Stimulated activated CD4-positive, alpha-beta T cell treated with anti-CD3 and anti-CD28 coated beads, Interleukin-1b, Interleukin-23, amount 100 ng/mL, for 1 hour (primary cell): ENCODE data around the gene RAB10.
"Not testable (repeated sequence)": the region's sequence is repeated elsewhere in the genome, so short reads cannot be mapped to it uniquely, and the experiment has no call there.

Source experiments
- DNase-seq, 2 donors: peaks; one replicate each; pipeline ENCODE4 v3.0.0-alpha.2; 2020; ENCODE audit warnings: low read depth in 2 of 2

The RAB10 gene

DNA sequence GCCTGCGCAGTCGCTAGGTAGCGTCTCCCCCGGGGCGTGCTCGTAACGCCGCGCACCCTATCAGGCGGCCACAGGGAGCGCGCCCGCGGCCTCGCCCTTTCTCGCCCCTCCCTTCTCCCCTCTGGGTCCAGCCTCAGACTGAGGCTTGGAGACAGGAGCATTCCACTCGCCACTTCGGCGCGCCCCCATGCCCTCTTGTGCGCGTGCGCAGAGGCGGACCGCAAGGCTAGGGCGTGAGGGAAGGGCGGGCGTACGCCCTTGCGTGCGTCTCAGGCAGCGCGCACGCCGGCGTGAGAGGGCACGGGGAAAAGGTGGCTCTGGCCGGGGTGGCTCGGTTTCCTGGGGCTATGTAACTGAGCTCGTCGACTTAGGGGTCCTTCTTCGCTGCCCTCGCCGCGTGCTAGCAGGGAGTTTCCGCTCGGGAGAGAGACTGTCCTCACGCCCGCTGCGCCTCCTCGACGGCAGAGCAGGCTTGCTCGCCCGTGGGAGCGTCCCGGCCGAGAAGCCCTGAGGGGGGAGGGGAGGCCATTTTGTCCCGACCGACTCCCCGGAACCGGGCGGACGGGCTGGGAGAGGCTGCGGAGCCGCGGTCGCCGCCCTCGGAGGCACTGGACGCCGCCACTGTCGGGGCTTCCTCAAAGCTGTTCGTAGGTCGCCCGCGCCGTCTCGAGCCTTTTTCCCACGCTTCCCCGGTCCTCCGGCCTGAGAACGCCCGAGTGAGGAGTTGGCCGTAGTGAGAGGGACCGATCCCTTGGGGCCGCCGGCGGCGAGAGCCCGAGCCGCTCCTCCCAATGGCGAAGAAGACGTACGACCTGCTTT is at the start of gene RAB10:
RAB10 (plus strand) TSS at position 267 of the 819 bp plus-strand sequence; CDS start at position 792, 525 bp downstream.
- peak; percentile 94 to 98 for DNase-seq

DNA sequence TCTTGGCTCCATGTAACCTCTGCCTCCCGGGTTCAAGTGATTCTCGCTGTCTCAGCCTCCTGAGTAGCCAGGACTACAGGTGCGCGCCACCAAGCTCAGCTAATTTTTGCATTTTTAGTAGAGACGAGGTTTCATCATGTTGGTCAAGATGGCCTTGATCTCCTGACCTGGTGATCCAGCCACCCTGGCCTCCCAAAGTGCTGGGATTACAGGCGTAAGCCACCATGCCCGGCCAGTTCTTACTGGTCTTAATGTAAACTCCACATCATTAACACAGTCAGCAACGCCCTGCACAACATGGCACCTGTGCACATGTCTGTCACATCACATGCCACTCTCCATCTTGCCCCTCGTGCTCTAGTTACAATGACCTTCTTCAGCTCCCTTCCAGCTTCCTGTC is 45.8 kb upstream of the RAB10 start:
- no peak for DNase-seq

DNA sequence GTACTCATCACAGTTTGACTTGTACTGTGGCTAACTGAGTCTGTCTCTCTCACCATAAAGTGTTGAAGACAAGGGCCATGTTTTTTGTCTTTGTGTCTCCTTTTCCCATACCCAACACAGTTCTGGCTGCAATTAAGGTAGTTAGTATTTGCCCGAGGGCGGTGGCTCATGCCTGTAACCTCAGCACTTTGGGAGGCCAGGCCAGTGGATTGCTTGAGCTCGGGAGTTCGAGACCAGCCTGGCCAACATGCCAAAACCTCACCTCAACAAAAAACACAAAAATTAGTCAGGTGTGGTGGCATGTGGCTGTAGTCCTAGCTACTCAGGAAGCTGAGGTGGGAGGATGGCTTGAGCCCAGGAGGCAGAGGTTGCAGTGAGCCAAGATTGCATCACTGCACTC is 44.7 kb upstream of the RAB10 start:
- DNase-seq: no peak

DNA sequence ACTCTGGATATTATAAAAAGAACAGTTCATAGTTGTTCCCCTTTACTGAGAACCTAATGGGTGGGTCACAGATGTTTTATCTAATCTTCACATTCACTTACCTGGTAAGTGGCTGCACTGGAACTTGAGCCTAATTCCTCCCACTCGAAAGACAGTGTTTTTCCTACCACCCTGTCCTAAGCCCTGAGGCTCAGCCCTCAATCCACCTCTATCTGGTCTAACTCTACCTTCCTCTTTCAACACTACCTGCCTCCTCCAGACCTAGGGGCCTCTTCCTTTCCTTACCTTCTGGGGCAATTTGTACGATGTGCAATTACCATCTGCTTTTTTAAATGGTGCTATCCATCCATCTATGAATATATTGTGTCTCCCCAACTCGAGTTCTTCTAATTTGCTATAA is 41.9 kb upstream of the RAB10 start:
- DNase-seq: no peak

DNA sequence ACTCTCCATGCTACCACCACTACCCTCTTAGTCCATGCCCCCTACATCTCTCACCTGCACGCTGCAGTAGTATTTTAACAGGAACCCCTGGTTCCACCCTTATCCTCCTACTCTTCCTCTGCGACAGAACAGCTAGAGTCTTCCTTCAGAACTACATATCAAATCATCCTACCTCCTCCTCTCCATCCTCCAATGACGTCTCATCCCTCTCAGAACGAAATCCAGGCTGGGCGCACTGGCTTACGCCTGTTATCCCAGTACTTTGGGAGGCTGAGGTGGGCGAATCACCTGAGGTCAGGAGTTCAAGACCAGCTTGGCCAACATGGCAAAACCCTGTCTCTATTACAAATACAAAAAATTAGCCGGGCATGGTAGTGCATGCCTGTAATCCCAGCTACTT is 41.3 kb upstream of the RAB10 start:
- no peak for DNase-seq

DNA sequence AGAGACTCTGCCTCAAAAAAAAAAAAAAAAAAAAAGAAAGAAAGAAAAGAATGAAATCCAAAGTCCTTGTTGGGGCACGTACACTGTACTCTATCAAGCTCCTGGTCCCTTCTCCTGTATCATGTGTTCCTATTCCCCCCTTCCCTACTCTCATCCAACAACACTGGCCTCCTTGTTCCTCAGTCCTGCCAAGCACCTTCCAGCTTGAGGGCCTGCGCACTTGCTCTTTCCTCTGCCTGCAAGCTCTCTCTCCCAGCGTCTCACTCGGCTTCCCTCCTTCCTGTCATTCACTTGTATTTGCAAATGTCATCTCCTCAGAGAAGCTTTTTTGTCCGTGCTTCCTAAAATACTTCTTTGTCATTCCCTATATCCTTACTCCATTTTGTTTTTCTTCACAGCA is 40.8 kb upstream of the RAB10 start:
- no peak for DNase-seq

DNA sequence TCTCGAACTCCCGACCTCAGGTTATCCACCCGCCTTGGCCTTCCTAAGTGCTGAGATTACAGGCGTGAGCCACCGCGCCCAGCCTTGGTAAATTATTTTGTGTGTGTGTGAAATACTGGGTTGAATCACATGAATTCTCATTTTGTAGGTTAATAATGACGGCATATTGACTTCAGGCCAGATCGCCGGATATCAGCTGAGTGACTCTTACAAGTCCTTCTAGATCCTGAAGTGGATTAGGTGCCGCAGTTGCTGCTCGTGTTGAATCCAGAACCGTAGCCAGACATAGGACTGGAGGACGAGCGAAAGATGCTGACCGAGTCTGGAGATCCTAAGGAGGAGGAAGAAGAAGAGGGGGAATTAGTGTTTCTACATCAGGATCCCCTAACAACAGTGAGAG is 39.4 kb upstream of the RAB10 start:
- no peak for DNase-seq

DNA sequence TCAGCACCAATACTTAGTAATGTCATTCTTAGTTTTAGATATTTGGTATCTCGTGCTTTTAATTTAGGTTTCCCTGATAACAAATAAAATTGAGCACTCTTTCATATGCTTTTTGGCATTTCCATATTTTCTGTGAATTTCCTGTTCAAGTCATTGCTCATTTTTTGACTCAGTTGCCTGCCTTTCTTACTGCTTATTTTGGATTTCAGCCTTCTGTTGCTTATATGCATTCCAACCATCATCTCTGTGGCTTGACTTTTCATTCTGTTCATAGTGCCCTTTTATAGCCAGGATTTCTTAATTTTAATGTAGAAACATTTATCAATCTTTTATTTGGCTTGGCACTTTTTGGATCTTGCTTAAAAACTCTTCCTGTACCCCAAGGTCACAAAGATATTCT is 37.0 kb upstream of the RAB10 start:
- no peak for DNase-seq

DNA sequence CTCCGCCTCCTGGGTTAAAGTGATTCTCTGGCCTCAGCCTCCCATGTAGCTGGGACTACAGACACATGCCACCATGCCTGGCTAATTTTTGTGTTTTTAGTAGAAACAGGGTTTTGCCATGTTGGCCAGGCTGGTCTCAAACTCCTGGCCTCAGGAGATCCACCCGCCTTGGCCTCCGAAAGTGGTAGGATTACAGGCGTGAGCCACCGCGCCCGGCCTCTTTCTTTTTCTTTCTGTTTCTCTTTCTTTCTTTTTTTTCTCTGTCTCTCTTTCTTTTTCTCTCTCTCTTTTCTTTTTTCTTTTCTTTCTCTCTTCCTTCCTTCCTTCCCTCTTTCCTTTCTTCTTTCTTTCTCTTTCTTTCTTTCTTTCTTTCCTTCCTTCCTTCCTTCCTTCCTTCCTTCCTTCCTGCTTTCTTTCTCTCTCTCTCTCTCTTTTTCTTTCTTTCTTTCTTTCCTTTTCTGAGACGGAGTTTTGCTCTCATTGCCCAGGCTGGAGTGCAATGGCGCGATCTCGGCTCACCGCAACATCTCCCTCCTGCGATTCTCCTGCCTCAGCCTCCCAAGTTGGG is 35.0 kb upstream of the RAB10 start:
- not testable (repeated sequence) for DNase-seq

DNA sequence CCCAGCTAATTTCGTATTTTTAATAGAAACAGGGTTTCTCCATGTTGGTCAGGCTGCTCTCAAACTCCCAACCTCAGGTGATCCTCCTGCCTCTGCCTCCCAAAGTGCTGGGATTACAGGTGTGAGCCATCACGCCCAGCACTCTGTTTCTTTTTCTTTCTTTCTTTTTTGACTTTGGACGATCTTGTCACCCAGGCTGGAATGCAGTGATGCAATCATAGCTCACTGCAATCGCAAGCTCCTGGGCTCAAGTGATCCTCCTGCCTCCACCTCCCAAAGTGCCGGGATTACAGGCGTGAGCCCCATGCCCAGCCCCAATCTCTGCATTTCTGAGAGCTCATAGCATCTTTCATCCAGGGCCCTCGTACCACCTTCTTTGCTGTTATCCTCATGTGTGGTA is 34.5 kb upstream of the RAB10 start:
- DNase-seq: not testable (repeated sequence)

DNA sequence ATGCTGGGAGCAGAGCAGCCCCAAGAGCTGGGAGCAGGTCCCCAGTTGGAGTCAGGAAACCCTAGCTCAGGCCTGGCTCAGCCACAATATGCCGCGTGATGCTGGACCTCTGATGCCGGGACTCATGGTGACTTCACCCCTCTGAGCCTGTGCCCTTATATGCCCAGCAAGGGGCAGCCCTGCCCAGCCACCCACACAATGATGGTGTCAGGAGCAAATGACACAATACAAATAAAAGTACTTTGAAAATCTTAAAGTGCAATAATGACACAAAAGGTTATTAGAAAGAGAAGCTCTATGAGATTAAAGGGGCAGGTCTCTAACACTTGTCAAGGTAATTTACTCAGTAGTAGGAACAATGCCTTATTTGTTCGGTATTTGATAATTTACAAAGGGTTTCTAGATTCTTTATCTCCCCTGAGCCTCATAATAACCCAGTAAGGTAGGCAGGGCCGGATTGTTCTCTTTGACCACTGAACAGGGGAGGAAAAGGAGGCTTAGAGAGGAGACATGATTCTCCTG is 33.3 kb upstream of the RAB10 start:
- no peak for DNase-seq

DNA sequence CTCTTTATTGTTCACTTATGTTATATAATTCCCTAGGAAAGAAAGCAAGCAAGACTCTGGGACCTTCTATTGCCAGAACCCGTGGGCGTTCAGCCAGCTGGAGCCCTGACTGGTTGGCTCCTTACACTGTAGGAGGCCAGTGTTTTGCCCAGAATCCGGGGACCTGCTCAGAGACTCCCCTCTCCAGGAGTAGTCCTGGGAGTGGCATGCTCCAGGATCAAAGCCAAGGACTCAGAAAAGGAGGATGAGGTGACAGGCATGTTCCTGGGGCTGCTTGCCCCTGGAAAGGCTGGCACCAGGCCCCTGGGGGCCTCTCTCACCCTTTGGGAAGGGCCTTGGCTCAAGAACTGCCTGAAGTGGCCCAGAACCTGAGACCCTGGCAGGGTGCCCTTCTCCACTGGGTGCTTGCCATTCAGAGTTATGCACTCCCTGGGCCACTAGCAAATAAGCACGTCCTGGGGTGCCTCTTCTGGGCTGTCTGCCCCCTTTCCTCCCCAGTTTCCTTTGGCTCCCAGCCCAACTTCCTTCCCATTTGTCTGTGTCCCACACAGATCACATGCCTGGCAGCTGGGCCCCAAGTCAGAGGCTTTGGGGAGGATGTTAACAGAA is 32.0 kb upstream of the RAB10 start:
- DNase-seq: no peak

DNA sequence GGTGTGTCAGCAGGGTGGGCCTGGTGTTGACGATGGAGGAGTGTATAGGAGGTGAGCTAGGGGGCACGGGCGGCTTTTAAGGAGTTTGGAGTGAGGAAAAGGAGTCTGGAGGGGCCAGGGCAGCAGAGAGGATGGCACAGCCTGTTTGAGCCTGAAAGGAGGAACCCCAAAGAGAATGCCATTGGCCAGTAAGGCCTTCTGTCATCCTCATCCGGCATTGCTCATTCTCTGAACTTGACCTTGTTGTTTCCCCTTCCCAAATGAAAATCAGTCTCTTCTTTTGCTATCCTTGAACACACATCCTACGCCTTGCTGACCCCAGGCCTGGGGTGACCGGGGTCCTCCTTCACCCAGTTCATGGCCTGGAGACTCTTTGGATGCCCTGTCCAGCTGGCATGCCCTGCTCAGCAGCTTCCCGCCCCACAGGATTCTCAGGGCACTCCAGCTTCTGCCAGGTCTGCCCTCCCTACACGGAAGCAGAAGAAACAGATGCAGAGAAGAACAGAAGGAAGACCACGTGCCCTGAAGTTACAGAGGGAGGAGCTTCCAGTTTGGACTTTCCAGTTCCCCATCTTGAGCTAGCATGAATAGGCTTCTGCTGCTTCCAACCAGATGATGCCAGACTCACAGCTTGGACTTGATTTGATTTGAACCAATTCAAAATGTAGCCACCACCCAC is 31.1 kb upstream of the RAB10 start:
- DNase-seq: no peak

DNA sequence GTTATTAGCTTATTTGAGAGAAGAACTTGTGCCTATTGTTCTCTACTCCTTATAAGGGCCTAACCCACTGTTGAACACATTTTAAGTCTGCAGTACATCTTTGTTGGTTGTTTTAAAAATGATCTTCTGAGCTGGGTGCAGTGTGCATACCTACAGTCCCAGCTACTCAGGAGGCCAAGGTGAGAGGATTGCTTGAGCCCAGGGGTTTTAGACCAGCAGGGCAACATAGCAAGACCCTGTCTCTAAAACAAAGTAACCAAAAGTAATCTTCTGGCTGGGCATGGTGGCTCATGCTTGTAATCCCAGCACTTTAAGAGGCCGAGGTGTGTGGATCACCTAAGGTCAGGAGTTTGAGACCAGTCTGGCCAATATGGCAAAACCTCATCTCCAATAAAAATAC is 25.8 kb upstream of the RAB10 start:
- DNase-seq: no peak

DNA sequence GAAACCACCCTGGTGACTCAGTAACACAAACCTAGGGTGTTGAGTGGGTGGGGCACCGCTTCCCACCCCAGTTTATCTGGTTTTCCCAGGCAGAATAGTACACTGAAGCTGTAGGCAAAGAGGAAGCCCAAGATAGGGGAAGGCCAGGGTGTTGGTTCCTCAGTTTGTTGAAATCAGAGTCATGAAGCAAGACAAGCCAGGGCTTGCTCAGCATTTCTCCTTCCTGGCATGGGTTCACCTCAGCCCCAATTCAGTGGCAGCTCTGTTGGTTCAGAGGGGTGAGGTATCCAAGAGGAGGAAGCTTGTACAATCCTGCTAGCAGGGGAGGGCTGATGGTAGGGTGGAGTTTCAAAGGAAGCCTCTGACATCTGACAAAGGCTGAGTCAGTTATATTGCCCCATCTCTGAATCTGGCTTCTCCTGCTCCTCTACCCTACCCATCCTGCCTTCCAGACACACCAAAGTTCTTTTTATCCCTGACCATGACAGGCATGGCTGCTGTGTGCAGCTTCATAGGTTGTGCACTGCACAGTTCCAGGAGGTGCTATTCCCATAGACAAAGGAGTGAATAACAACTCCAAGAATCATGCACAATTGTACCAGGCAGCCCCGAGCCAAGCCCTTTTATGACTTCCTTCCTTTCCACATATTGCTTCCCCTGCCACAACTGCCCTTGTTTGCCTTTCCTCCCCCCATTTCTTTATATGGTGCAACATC is 24.9 kb upstream of the RAB10 start:
- DNase-seq: no peak

DNA sequence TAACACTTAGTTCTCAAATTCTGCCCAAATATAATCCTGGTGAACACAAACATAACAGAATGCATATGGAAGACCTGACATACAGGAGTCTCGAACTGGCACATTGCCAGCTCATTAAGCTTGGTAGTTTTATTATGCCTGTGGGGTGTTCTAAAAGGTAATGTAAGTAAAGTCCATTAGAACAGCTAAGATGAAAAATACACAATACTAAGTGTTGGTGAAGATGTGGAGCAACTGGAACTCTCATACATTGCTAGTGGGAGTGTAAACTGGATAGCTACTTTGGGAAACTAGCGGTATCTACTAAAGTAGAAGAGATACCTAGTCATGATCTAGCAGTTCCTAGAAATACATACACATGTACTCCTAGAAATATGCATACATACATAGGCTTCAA is 24.3 kb upstream of the RAB10 start:
- no peak for DNase-seq

DNA sequence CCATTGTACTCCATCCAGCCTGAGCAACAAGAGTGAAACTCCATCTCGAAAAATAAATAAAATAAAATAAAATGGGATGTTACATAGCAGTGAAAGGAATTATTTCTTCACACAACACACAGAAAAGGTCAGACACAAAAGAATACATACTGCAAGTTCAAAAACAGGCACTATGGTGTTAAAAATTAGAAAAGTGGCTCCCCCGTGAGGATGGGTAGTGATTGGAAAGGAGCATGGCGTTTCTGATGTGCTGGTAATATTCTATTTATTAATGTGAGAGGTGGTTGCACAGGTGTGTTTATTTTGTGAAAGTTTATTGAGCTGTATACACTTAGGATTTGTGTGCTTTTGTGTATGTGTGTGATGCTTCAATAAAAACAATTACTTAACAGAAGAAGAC is 22.9 kb upstream of the RAB10 start:
- no peak for DNase-seq

DNA sequence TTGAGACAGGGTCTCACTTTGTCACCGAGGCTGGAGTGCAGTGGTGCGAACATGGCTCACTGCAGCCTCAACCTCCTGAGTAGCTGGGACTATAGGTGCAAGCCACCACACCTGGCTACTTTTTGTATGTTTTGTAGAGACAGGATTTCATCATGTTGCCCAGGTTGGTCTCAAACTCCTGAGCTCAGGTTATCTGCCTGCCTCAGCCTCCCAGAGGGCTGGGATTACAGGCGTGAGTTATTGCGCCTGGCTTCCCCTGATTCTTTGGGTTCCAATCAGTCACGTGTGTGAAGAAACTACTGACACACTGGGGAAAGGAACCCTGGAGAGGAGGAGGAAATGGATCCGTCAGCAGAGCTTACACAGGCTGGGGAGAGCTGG is 22.3 kb upstream of the RAB10 start:
- no peak for DNase-seq

DNA sequence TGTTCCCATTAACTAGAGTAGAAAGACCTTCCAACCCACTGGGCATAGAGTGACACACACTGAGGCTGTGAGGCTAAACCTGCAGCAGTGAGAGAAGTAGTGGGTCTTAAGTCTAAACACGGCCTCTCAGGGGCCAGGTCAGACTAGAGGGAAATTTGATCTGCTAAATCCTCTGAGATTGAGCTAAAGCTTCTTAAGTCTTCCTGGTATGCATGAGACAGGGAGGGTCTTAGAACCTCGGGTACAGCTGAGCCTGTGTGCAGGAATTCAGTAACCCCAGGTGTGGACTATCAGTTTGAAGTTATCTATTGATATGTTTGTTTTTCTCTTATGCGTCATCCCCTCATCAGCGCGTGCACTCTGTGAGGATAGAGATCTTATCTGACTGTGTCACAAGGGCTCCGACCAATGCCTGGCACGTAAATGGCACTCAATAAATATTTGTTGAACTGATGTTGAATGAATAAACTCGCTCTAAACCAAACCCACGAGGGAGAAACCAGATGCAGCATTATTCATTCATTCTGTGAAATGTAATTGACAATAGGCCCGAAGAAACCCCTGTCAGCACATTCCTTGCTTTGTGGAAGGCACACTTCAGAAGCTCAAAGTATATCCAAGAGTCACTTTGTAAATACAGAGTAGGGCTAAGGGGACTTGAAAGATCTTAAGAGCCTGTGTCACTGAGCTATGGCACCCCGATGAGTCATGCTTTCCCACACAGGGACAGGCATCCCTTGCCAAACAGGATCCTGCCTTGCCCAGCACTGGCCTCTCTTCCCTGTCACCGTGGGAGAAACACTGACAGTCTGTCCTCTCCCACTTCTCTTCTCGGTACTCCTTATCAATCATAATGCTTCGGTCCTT is 21.7 kb upstream of the RAB10 start:
- DNase-seq: no peak

DNA sequence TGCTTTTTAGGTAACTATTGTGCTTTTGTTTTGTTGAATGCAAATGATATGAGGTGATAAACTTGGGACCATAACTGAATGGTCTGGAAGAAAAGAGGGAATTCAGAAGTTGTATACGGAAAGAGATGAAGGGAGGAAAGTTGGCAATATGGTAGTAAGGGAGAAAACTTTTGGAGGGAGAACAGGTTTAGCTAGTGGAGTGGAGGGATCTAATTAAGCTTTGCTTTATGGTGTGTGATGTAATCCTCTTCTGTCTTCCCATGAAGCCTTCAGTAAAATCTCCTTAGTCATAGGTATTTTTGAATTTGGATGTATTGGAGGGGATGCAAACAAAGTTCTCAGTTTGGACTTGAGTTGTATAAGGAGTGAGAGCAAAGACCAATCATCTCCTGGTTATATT is 20.2 kb upstream of the RAB10 start:
- DNase-seq: no peak
